HG03060 (cell line): ENCODE measurements around the gene SCD5.

ENCODE experiments used
- ATAC-seq: cut with Tn5 transposase; IDR thresholded peaks from one replicate; pipeline ENCODE4 v1.9.1; 2021; ENCODE audit warnings: low read depth, moderate number of reproducible peaks; ENCODE audit not compliant: unreplicated experiment

The SCD5 gene

DNA sequence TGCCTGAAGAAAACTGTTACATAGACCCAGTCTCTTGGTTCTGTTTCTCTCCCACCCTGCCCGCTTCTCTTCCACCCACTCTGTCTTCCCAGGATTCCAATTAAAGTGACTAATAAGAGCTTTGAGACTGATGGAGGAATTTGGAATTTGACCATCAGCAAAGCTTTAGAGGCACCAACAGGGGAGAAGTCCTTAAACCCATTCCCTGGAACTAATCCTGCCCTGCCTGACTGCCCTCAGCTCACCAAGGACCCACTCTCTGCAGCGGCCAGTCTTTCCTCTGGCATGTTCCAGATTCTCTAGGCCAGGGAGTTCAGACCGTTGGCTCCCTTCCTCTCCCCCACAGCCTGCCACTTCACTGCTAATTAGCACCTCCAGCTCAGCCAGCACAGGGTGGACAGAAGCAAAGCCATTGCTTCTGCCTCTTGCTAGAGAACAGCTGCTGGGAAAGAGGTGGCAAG, 23.9 kb downstream of the SCD5 start:
- no peak for ATAC-seq

DNA sequence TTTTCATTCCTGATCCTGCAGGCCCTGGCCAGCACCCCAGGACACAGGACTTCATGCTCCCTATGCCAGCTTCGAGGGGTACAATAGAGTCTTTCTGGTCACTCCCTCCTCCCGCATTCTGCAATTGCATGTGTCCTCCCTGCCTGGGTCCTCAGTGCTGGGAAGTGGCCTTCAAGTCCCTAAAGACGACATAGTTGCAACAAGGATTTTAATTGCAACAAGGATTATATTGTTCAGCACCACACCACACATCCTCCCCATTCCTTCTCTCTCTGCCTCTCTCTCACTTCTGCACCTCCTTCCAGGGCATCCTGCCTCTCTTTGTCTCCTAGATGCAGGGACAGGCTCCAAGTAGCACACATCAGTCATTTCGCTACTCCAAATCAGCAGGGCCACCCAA, 25.5 kb downstream of the SCD5 start:
- ATAC-seq, result no peak

DNA sequence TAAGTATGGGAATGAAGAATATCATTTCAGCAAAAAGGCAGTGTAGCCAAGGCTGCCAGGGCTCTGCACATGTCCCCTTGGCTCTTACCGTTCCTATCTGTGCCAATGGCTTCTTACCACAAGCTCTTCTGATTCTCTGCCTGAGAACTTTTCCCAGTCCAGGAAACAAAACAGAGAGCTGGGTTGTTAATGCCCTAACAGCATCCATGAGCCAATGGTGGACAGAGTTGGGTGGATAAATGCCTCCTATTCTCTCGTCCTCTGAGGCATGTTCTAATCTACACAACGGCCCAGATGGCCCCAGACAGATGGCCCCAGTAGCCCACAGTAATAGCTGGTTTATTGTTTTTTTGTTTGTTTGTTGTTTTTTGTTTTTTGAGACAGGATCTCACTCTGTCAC, 28.0 kb downstream of the SCD5 start:
- no peak for ATAC-seq

DNA sequence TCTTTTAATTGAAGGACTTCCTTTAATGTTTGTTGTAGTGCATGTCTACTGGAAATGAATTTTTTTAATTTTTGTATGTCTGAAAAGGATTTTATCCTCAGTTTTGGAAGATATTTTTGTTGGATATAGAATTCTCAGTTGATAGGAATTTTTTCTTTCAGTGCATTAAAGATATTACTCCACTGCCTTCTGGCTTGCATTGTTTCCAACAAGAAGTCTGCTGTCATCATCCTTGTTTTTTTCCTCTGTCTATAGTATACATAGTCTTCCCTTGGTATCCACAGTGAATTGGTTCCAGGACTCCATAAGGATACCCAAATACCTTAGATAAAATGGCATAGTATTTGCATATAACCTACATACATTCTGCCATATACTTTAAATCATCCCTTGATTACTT, 33.5 kb downstream of the SCD5 start:
- ATAC-seq, result no peak

DNA sequence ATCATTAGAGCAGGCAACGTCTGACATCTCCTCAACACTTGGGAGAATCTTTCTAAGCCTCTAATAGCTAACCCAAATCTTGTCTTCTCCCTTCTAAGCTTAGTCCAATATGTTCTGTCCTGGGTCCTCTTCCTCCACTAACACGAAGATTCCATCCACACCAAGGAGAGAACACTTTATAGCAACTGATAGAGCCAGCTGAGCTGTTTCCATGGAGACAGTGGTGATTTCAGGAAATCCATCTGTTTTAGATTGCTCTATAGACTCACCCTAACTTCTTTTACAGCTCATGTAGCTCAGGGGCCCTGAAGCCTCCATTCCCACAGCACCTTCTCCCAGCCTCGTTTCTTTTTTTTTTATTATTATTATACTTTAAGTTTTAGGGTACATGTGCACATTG, 37.4 kb downstream of the SCD5 start:
- ATAC-seq, result no peak

DNA sequence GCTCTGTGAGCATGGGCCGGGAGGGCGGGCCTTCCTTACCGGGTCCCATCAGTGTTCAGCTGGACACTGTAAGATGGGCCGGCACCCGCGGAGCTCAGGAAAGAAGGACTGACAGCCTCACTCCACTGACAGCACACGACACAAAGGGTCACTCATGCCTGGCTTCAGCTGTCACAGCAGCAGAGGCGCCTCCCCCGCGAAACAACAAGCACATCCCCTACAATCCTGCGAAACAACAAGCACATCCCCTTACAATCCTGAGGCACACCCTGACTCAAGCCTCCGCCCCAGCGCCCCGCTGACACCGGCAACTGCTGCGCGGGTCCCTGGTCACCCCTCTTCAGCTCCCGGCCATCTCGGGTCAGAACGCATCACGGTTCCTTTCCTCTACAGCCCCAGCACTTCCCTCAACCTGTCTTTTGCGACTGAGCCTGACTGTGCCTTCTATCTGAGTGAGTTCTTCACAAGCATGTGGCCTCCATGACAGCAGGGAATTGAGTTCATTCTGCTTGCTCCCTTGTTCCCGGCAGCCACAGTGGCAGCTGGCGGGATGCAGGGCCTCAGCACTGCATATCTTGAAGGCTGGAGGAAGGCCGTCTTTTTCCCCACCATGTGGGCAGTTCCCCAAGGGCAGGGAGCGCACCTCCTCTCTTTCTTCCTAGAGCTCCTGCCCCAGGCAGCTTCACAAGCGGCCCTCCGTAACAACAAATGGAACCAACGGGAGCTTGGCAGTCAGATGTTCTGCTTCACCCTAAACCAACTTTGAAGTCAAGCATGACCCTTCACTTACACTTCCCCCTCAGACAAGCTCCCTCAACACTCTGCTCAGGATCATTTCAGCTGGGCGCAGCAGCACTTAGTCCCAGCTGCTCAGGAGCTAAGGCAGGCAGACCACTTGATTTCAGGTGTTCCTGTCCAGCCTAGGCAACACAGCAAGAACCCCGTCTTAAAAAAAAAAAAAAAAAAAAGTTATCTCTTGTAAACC, 39.6 kb downstream of the SCD5 start:
- no peak for ATAC-seq

DNA sequence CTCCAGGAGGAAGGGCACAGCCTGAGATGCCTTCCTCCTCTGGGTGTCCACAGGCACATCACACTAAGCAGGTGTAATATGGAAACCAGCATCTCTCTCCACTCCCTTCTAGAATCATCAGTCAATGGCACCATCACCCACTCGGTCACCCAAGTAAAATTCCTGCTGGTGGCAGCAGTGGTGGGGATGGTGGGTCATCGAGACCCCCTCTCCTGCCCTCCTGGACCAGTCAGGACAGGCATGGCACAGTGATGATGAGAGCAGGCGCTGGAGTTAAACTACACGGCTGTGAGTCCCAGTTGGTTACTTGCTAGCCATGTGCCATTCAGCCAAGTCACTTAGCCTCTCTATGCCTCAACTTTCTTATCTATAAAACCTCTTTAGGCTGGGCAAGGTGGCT, 42.5 kb downstream of the SCD5 start:
- no peak for ATAC-seq

DNA sequence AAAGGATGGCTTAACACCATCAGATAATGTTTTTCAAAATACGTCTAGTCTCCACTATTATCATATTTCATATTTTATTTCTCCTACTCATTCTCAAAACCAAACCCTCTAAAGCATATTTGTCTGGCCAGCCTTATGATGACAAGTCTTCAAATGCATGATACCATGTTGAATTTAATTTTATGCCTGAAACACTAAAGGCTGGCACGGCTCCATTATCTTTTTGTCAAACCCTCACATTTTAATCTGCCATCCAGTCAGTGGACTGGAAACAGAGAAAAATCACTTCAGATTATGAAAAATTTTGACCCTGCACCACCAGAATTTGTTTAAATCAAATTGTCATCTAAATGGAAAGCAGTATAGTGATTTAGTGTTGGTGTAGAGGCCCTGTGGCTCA, 42.9 kb downstream of the SCD5 start:
- ATAC-seq, result no peak

DNA sequence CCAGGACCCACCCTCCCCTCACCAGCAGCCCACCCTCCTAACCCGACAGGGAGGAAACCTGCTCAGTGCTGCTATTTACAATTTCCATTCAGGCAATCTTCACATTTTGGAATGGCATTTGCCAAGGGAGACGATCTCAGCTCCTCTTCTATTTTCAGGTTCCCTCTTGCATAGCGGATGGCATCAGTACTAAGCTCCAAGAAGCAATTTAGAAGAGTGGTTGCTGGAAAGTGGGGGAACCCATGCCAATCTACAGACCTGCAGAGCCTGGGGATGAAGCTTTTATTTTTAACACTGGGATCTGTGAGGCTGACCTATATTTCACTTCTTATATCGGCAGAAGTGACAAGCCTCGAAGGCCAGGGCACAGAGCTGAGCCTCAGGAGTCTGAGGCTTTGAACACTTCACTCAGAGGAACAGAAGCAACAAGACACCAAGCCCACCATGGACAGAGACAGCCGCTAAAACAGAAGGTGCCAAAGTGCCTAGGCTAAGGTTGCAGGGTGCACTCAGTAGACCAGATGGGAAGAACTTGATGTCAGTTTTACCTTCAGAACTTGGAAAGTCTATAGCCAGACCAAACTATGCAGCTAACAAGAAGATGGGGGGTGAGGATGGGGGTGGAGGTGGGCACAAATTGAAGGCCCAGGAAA, 44.0 kb downstream of the SCD5 start:
- ATAC-seq, result no peak

DNA sequence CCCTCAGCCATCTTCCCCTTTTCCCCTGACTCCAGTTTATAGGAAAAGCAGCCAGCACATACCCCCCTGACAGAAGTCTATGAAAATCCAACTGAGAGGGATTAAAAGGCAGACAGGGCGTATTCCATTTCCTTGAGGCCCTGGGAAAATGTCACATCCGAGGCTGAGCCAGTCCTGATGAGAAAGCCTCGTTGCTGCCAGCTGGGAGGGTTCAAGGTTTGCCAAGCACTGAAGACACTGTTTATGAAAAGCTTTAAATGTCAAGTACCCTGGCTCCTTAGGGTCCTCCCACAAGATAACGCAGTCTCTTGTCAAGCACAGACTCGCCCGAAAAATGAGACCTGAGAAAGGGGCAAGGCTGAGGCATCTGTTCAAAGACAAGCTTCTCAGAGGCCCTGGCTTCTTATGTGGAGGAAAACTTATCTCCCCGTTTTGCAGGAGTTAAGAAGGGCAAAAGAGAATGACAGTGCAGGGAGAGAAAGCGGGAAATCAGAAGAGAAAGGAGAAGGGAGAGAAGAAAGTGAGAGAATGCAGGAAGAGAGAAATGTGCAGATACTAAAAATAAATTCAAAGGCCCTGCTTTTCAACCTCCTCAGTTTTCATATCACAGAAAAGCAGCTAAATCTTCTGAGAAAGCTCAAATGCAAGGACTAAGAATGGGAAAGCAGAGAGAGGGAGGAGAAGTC, 44.7 kb downstream of the SCD5 start:
- no peak for ATAC-seq

DNA sequence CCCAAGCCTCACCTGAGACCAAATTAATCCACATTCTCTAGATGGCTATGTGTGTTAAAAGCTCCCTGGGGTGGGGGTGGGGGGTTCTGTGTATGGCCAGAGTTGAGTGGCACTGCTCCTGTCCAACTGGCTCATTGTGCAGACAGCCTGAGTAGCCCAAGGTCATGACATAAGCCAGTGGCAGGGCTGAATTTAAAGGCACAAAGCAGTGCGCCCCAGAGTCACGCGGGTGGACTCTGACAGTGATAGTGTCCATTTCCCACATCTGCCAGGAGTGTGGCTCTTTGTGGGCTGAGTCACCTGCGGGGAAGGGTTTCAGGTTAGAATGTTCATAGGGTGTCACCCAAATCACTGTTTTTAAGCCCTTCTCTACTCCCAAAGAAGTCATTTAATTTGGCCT, 45.4 kb downstream of the SCD5 start:
- ATAC-seq, result no peak

DNA sequence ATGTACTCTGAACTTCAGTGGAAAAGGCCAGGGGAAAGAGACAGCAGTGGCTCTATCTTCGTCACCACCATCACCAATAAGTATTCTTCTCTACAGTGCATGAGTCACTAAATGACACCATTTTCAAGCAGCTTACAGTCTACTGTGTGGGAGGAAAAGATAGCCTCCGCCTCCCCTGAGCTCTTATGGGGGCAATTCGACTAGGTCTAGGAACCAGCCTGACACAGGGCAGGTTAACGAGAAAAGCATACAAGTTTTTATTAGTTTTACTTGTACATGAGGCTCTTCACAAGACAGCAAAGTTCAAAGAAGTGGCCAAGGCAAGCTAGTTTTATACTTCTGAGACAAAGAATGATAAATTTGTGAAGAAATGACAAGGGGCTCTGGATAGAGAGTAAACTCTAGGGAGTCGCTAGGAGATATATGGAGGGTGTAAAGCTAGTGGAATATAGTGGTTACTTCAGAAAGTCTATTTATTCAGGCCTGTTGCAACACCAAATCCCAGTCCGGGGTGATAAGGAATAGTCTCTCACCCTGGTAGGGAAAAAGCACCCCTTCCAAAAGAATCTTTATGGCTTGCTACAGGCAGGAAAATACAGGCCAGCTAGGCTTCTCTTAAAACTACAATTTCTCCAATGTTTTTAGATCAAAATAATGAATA, 49.7 kb downstream of the SCD5 start:
- no peak for ATAC-seq

DNA sequence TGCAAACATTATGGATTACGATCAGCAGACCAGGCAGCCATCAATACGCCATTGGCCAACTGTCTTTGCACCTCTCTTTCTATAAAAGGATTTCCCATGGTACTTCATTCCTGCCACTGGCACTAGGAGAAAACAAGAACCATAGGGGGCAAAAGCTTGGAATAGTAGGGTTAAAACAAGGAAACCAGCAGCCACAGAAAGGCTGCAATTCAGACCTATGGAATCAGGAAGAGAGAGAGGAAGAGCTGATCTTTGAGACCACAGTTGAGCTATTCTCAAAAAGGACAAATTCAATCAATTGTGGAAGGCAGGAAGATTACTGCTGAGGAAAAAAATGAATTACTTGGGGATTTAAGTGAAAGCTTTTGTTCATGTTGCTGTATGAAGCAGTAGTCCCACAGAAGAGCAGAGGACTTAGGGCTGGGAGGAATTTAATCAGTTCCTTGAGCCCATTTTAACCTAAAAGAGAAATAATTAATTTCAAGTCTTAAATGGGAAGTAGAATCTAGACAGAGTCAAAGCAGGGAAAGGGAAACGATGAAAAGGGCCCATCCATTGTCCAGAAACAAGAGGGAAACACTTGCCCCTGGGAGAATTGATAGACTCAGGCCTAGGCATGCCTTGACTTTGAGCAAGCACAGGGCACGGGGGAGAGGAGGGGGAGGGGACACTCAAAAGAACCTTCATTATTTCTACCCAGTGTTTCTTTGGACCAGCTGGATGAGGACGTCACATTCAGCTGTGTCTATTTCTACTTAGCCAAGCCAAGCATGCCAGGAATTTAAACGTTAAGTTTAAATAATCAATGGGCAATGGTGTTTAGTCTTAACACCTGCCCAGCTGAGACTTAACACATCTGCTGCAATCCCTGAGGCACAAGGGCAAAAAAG, 50.7 kb downstream of the SCD5 start:
- ATAC-seq, result no peak

DNA sequence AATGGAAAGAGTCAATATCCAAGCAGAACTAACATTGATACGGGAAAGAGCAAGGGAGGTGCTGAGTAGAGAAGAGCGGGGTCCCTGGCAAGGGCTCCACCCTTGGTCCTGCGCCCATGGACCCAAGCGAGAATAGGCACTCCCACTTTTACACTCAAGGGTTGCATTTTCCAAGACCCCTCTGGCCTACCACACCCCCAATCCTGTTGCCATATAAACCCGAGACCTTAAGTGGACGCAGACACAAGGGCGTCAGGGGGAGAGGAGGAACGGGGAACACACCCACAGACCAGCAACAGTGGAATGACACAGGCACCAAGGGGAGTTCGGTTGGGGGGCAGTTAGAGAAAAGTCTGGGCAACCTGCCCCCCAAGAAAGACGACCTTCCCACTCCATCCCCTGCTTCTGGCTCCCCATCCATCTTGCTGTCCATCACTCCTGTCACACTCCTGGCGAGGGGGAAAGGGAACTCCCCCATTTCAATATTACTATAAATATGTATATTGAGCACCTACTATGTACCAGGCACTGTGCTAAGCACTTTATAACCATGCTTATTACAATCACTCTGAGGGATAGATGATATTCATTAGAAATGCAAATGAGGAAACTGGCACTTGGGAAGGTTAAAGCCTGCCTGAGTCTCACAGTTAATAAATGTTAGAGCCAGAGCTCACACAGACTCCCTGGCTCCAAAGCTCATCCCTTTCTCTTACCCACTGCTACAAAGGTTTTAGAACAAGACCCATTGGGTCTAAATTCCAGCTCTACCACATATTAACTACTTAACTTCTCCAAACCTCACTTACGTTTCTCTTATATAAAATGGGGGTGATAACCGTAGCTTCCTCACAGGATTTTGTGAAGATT, 51.7 kb downstream of the SCD5 start:
- ATAC-seq, result no peak

DNA sequence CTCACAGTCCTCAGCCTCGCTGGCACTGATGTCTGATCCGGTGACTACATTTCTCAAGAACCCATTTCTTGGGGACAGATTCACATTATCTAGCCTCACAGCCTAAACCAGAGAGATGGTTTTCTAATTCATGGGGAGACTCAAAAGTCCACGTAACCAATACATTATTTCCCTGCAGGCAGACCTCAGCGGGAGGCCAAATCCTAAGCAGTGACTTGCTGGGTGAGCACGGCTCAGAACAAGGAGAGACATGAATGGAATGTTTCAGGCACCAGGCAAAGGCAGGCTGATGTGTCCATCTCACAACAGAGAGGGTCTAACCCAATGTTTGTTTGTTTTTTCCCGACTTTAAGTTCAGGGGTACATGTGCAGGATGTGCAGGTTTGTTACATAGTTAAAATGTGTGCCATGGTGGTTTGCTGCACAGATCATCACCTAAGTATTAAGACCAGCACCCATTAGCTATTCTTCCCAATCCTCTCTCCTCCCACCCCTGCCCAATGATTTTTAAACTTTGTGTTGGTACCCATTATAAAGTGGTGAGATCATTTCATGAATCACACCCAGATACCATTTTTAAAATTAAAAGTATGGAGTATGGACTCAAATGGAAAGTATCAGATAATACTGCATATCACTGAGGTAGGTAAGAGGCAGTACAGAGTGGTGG, 53.3 kb downstream of the SCD5 start:
- no peak for ATAC-seq

DNA sequence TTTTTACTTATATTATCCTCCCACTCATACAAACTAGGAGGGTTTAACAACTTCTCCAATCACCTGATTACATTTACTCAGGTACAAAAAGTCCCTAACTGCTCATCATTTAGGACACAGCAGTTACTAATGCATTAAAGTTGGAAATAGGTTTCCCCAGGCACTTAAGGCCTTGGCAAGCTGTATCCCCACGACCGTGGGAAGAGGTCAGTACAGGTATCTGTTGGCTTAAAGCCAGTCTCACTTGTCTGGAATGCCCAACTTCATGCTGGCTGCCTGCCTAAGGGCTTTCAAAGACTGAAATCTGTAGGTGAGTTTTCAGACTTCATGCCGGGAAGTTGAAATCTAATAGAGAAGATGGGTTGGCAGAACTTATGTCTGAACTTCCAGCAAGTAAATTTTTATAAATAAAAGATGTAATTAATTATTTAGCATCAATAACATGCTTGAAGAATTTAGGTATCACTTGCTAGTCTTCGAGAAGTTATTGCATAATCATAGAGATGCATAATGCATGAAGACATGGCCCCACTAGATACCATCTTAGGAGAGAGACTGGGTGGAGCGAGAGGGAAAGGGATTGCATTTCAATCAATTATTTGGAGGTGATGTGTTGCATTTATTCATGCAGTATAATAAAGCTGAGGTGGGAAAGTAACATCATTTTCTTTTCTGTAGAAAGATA, 54.2 kb downstream of the SCD5 start:
- ATAC-seq, result no peak

DNA sequence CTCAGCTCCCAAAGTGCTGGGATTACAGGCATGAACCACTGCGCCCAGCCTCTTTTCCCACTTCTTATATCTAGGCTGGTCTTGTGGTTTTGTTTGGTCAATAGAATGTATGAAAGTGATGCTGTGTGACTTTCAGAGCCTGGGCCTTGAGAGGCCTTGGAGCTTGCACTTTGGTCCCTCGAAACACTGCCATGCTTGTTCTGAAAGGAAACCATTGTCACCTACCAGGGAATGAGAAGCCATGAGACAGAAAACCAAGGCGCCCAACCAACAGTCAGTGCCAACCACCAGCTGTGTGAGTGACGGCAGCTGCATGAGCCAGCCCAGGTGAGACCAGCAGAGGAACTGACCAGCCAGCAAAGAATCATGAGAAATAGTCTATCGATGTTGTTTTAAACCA, 57.4 kb downstream of the SCD5 start:
- ATAC-seq, result no peak
